ENCODE data around the gene THBS2.

DNA sequence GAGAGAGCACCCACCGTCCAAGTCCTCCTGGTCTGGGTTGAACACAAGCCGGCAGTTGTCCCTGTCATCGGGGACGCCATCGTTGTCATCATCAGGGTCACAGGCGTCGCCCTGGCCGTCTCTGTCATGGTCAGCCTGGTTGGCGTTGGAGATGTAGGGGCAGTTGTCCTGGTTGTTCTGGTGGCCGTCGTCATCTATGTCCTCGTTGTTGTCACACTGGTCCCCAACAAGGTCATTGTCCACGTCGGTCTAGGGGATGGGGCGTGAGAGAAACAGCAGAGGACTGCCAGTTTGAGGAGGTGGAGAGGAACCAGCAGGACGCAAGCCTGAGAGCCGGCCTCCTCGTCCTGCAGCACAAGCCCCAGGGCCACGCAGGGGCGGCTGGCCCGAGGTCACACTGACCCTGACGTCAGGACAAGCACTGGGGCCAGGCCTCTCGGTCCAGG, 28.5 kb downstream of the THBS2 start:
- TF ChIP-seq POLR2A (IDR thresholded peaks at IDR 0.05; ENCODE audit: low read depth, low read length) (no peak), TAF1 (IDR thresholded peaks at IDR 0.05; ENCODE audit: low read depth, low read length) (no peak), POLR2AphosphoS5 (IDR thresholded peaks at IDR 0.05; ENCODE audit: low read depth, low read length) (no peak), SPI1 (IDR thresholded peaks at IDR 0.05; ENCODE audit: low read depth, low read length) (no peak)
